Mucosa of gallbladder (tissue), 1 donor: Measurements from ENCODE around the gene ZNF813. TPM values are rescaled to one million over a fixed set of nuclear protein-coding genes. Genes with fewer than 3 reads are reported as not detected.
"Not testable (repeated sequence)": the region's sequence is repeated elsewhere in the genome, so short reads cannot be mapped to it uniquely, and the experiment has no call there.

ENCODE experiments used
- DNase-seq: peaks from one replicate; pipeline ENCODE4 v3.0.0-alpha.2; 2020; ENCODE audit warnings: low spot score
- total RNA-seq: library from RNA; stranded (reverse); gene quantifications from one replicate; pipeline ENCODE4 v1.2.1, GENCODE V29; 2021
- donor health status: DM: no; HTN: no; CAD: no.

ZNF813 gene
- total RNA-seq, 1 donor from 2014 or later: 13.2 TPM

GRCh38 chr19:53483751-53484150, 16.2 kb downstream of the ZNF813 start:
- not testable (repeated sequence) for DNase-seq

GRCh38 chr19:53485046-53486004, 17.8 kb downstream of the ZNF813 start:
- no peak for DNase-seq

- no peak for DNase-seq
These were observed 24.6 kb downstream of the ZNF813 start for GRCh38 chr19:53492153-53492552.

DNA sequence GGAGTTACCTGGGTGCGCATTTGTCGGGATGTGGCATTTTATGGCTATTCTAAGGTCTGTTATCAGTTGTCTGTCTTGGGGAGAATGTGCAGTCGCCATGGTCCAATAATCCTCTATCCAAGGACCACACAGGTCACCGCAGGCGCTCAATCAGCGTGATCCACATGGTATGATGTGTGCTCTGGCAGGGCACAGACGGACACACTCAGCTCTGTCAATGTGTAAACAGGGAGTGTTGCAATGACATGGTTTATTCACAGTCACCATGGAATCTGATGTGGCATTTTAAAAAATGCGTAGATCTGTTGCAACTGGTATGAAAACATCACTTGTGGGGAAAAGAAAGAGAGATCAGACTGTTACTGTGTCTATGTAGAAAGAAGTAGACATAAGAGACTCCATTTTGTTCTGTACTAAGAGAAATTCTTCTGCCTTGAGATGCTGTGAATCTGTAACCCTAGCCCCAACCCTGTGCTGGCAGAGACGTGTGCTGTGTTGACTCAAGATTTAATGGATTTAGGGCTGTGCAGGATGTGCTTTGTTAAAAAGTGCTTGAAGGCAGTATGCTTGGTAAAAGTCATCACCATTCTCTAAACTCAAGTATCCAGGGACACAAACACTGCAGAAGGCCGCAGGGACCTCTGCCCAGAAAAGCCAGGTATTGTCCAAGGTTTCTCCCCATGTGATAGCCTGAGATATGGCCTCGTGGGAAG, 29.9 kb downstream of the ZNF813 start:
- not testable (repeated sequence) for DNase-seq

DNA sequence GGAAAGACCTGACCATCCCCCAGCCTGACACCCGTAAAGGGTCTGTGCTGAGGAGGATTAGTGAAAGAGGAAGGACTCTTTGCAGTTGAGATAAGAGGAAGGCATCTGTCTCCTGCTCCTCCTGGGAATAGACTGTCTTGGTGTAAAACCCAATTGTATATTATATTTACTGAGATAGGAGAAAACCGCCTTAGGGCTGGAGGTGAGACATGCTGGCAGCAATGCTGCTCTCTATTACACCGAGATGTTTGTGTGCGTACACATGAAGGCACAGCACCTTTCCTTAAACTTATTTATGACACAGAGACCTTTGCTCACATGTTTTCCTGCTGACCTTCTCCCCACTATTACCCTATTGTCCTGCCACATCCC, 30.5 kb downstream of the ZNF813 start:
- DNase-seq: not testable (repeated sequence)

GRCh38 chr19:53503151-53503550, 35.6 kb downstream of the ZNF813 start:
- DNase-seq: not testable (repeated sequence)

DNA sequence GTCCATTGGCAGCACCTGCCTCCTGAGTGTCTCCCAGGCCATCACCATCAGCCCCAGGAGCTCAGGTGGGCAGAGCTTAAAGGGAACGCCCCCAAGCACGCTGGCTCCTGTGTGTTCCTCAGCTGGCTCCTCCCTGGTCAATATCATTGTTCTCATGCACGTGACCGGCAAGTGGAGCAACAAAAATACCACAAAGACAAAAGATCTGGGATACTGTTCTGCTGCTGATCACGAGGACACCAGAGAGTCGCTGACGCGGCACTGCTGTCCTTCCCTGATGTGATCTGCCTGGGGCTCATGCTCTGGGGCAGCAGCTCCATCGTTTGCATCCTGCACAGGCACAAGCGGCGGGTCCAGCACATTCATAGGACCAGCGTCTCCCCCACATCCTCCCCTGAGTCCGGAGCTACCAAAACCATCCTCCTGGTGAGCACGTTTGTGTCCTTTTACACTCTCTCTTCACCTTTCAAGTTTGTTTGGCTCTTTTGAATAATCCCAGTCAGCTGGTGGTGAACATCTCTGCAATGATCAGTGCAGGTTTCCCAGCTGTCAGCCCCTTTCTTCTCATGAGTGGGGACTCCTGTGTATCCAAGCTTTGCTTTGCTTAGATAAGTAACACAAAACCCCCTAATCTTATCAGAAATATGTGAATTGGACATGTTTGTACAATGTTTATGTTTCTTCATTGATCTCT, 36.3 kb downstream of the ZNF813 start:
- peak; percentile 17 for DNase-seq

DNA sequence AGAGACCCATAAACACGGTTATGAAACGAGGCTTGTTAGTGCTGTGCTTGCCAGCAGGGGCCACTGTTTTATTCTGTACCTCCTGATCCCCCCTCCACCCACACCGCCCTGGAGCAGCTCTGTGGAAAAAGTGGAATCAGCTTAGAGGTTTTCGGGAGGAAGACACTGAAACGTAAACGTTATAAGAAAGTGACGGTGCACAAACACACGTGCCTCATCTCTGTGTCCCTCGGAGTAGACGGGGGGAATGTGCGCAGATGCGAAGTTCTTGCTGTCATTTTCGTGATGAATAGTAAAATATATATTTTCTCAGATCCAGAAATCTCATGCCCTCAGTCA, 36.8 kb downstream of the ZNF813 start:
- not testable (repeated sequence) for DNase-seq

DNA sequence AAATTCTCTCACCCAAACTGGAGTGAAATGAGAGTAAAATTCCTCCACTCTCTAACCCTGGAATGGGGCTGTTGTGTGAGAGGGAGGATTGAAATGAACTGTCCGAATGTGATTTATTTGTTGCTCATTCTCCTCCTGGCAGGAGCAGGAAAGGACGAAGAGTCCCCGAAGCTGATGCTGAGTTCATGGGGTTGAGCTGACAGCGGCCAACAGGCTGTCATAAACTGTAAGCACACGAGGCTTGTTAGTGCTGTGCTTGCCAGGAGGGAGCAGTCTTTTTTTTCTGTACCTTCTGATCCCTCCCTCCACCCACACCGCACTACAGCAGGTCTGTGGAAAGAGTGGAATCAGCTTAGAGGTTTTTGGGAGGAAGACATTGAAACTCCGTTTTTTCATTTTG, 37.4 kb downstream of the ZNF813 start:
- no peak for DNase-seq

DNA sequence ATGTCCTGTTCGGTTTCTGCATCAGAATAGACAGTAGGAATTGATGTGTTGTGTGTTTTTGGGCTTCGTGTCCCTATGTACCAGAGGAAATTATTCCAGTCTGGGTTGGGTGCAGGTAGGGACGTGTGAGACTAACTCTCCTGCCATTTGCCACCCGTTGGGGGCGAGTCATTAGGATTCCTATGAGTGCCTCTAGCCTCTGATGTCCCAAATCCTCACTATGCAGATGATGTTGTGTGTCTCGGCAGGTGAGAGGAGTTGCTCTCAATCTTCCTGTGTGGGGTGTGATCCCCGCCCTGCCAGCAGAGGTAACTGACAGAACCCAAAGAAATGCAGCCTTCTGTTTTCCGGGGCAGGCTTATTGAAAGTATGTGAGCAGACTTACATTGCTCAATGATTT, 39.2 kb downstream of the ZNF813 start:
- DNase-seq: no peak

DNA sequence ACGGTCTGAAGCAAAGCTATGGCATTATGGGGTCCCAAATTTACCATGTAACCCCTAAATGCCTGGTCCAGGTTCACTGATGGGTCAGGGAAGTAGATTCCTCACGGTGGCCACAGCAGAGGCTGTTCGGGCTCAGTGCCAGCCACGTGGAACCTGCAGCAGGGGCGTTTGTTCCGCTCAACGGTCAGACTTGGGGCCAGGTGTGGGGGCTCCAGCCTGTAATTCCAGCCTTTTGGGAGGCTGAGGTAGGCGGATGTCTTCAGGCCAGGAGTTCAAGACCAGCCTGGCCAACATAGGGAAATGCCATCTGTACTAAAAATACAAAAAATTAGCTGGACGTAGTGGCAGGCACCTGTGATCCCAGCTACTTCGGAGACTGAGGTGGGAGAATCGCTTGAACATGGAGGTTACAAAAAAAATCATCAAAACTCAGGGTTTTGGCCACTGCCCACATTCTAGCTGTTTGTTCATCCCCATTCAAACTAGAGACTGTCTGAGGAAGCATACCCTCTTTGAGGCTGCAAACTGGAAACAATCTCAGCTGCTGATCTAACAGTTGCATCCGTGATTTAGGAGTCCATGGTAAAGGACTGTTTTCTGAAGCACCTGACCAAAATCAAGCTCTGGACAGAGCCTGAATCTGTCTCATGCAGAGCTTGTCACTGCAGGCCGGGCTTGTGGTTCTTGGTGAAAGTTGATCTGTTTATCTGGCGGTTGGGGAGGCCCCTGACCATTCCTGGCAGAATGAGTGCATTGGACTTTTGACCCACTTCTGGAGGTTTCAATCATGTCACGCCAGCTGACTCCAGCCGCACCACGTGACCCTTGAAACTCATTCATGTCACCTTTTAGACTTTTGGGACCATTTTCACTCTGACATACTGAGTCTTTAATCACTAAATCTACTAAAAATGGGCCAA, 40.2 kb downstream of the ZNF813 start:
- DNase-seq: peak; percentile 15

GRCh38 chr19:53509443-53509842, 41.9 kb downstream of the ZNF813 start:
- no peak for DNase-seq

DNA sequence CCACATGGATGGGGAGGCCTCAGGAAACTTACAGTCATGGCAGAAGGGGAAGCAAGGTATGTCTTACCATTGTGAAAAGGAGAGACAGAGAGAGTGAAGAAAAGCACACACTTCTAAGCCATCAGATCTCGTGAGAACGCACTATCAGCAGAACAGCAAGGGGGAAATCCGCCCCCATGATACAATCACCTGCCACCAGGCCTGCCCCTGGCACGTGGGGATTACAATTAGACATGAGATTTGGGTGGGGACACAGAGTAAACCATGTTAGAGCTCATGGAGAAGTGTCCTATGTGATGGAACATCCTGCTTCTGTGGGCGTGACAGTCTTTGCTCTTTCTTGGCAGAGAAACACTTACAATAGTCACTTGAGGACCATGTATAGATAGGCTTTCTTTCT, 42.3 kb downstream of the ZNF813 start:
- DNase-seq: no peak

- DNase-seq: no peak
These were observed 43.8 kb downstream of the ZNF813 start for GRCh38 chr19:53511357-53511756.

DNA sequence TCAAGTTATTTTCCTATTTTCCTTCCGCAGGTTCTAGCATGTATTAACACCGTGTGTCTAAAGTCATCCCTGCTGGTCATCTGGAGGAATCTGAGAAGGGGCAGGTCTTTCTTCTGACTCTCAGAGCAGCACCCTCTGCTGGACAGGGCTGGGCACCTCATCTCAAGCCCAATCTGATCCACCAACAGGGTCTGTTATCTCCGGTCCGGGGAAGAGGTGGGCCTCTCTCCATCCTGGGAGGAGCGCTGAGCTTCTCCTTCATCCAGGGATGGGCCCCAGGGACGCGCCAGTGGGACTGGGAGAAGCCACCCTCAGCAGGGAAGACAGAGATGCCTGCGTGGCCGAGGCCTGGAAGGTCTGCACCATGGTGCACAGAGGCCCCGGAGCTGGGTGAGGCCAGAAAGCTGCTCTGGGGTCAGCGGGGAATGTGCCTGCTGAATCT, 44.4 kb downstream of the ZNF813 start:
- DNase-seq: peak; percentile 63

DNA sequence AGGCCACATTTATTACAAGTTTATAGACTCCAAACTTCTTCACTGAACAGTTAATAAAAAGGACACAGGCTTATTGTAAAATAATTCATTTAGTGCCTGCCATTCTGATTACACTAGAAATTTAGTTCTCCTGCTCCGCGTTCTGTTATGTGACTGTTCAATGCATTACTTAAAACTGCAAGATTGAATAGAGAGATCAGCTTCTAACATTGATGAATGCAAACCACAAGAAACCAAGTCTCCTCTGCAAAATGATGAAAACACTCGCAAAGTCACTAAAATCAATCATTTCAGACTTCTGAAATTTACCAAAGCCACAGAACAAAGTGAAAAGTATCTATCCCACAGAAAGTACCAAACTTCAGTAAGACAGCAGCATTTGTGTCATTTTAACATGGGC, 47.5 kb downstream of the ZNF813 start:
- not testable (repeated sequence) for DNase-seq

DNA sequence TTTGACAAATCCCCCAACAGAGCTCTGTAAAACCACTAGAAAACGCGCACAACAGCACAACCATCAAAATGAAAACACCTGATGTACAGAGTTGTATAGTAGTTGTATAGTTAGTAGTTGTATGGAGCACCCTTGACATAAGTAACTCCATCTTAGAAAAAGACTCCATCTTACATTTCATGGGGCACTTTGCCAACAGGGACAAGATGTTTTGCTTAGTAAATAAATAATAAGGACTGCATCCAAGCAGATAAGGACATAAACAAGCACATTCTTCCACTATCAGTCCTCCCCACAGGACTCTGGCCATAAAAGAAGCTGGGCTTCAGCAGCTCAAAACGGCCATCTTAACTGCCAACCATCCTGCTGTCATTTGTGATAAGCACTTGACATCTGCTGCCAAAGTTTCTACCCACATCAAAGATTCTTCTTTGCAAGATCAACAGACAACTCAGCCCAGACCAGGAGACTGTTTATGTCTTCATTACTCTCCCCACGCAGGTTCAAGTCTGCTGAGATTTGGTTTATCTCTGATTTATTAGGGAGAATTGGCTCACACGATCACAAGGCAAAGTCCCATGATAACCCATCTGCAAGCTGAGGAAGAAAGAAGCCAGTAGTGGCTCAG, 49.7 kb downstream of the ZNF813 start:
- no peak for DNase-seq

DNA sequence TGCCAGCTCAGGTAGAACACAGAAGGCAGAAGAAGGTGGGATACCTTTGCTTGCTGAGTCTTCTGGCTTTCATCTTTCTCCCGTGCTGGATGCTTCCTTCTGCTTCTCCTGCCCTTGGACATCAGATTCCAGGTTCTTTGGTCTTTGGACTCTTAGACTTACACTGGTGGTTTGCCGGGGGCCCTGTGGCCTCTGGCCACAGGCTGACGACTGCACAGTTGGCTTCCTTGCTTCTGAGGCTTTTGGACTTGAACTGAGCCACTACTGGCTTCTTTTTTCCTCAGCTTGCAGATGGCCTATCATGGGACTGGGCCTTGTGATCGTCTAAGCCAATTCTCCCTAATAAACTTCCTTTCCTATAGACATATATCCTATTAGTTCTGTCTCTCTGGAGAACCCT, 50.6 kb downstream of the ZNF813 start:
- DNase-seq: no peak

DNA sequence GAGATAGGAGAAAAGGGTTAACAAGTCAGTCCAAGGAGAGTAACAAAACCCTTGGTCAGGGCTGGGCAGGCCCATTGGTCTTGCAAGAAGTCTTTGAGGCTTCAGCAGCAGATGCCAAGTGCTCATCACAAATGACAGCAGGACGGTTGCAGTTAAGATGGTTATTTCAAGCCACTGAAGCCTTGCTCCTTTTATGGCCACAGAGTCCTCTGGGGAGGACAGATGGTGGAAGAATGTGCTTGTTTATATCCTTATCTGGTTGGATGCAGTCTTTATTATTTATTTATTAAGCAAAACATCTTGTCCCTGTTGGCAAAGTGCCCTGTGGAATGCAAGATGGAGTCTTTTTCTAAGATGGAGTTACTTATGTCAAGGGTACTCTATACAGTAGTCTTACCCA, 51.2 kb downstream of the ZNF813 start:
- DNase-seq: no peak

DNA sequence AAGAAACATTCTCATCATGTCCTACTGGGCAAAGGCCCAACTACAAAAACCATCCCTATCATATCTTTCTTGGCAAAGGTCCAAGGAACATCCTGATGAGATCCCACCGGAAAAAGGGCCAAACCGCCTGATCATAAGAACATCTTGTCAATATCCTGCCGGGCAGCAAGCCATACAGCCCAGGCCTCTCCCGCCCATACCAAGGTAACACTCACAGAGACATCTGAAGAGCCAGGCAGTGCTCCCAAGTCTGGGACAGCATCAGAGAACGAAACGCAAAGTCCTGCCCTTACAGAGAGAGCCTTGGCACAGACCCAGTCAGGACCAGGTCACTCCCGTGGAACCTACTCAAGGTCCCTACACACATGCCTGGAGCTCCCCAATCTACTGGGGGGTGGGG, 51.9 kb downstream of the ZNF813 start:
- no peak for DNase-seq

GRCh38 chr19:53520163-53520546, 52.6 kb downstream of the ZNF813 start:
- no peak for DNase-seq
